Hepatocyte (in vitro differentiated cells): ENCODE data around the gene CD248. TPM values are rescaled to one million over a fixed set of nuclear protein-coding genes. Genes with fewer than 3 reads are reported as not detected.

ENCODE experiments used
- DNase-seq: peaks from one replicate; pipeline ENCODE4 v3.0.0-alpha.2; 2016; ENCODE audit warnings: low spot score
- H2AFZ ChIP-seq: fragments of 200-600 bp; sonication (generic); 2 replicates; pipeline ENCODE4 v1.6.0; 2016; ENCODE audit warnings: antibody characterized with exemption, mild to moderate bottlenecking
- H3K27ac ChIP-seq: fragments of 200-600 bp; sonication (generic); 2 replicates; pipeline ENCODE4 v1.5.1; 2016; ENCODE audit warnings: mild to moderate bottlenecking
- H3K27me3 ChIP-seq: fragments of 200-600 bp; sonication (generic); 2 replicates; pipeline ENCODE4 v1.6.1; 2016
- H3K36me3 ChIP-seq: fragments of 200-600 bp; sonication (generic); replicated peaks from 2 replicates; pipeline ENCODE4 v1.5.1; 2016; ENCODE audit warnings: low read depth; ENCODE audit not compliant: insufficient read depth
- H3K4me1 ChIP-seq: fragments of 200-600 bp; sonication (generic); 2 replicates; pipeline ENCODE4 v1.5.1; 2016; ENCODE audit warnings: mild to moderate bottlenecking, moderate library complexity; ENCODE audit not compliant: insufficient read depth
- H3K4me2 ChIP-seq: fragments of 200-600 bp; sonication (generic); 2 replicates; pipeline ENCODE4 v1.6.0; 2016
- H3K4me3 ChIP-seq: fragments of 200-600 bp; sonication (generic); 2 replicates; pipeline ENCODE4 v1.5.1; 2016; ENCODE audit warnings: mild to moderate bottlenecking
- H3K79me2 ChIP-seq: fragments of 200-600 bp; sonication (generic); 2 replicates; pipeline ENCODE4 v1.6.0; 2017; ENCODE audit warnings: mild to moderate bottlenecking
- H3K9me2 ChIP-seq: fragments of 200-600 bp; sonication (generic); replicated peaks from 2 replicates; pipeline ENCODE4 v1.6.0; 2017; ENCODE audit warnings: mild to moderate bottlenecking; ENCODE audit not compliant: insufficient read depth
- H3K9me3 ChIP-seq: fragments of 200-600 bp; sonication (generic); 2 replicates; pipeline ENCODE4 v1.5.1; 2016; ENCODE audit warnings: low read depth, mild to moderate bottlenecking
- H4K20me1 ChIP-seq: fragments of 200-600 bp; sonication (generic); 2 replicates; pipeline ENCODE4 v1.6.0; 2016; ENCODE audit warnings: mild to moderate bottlenecking; ENCODE audit not compliant: insufficient read depth, poor library complexity, severe bottlenecking
- CTCF ChIP-seq: fragments of 200-600 bp; sonication (generic); IDR thresholded peaks from 2 replicates; pipeline ENCODE4 v1.5.1; 2016; ENCODE audit warnings: antibody characterized with exemption, mild to moderate bottlenecking; ENCODE audit not compliant: poor library complexity
- EZH2 ChIP-seq: fragments of 200-600 bp; sonication (generic); IDR thresholded peaks from 2 replicates; pipeline ENCODE4 v1.6.1; 2016; ENCODE audit warnings: antibody characterized with exemption, mild to moderate bottlenecking, borderline replicate concordance
- EZH2phosphoT487 ChIP-seq: fragments of 200-600 bp; sonication (generic); IDR thresholded peaks from one replicate; pipeline ENCODE4 v1.6.1; 2018; ENCODE audit warnings: antibody characterized with exemption, mild to moderate bottlenecking, low read depth, moderate library complexity; ENCODE audit not compliant: unreplicated experiment, severe bottlenecking
- WGBS: methylation state at CpG from one replicate; pipeline ENCODE4 v1.1.6; 2016; ENCODE audit warnings: low lambda C conversion rate; ENCODE audit errors: missing lambda C conversion rate; 5-methylcytosine and 5-hydroxymethylcytosine counted together
- polyA plus RNA-seq: library from polyadenylated mRNA; unstranded; fragments of >200 nt; fragmentation: Nextera tagmentation; extraction: Ambion mirVana; gene quantifications from 2 replicates; pipeline ENCODE4 v1.2.1, GENCODE V29; 2016
- total RNA-seq: library from RNA; depleted of rRNA; stranded (reverse); fragments of >200 nt; gene quantifications from 2 replicates; pipeline ENCODE4 v1.2.3, GENCODE V29; 2014

Gene CD248
- total and polyA plus RNA-seq, 2 experiments from 2014 or later = 24.6 to 210 TPM

- Histone ChIP-seq H3K4me1 (peaks cover 23% of the 10 kb centered on the region), H3K27me3 (no peaks in the 10 kb centered on the region), H3K4me3 (peak overlapping the region; percentile 19), H3K27ac (peak overlapping the region; percentile 97), H3K9me2 (no peaks in the 10 kb centered on the region), H3K9me3 (no peaks in the 10 kb centered on the region), H3K4me2 (peak overlapping the region; percentile 77), H2AFZ (no peak overlapping the region), H3K36me3 (no peaks in the 10 kb centered on the region), H4K20me1 (no peaks in the 10 kb centered on the region), H3K79me2 (peaks cover 29% of the 10 kb centered on the region)
- TF ChIP-seq EZH2 (no peak), CTCF (no peak), EZH2phosphoT487 (no peak)
- no peak for DNase-seq
- WGBS = 83% methylated on average over 50 of the region's 52 CpGs
These were observed 678 bp downstream of the CD248 start for GRCh38 chr11:66315921-66316811.

DNA sequence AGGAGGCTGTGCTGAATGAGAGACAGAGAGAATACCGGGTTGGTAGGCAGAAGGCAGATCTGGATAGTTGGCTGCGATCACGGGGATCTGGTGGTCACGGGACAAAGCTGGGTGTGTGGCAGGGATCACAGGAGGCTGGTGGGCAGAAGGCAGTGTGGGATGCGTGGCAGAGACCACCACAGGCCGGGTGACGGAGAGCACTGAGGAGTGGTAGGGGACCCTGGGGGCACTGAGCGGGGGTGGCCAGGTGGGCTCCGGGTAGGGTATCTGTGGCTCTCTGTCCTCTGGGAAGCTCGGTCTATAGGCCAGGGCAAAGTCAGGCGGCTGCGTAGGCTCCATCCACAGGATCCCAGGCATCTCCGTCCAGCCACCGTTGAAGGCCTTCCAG lies 1.4 kb downstream of the CD248 start:
- H3K4me1 ChIP-seq = peaks cover 23% of the 10 kb centered on the region
- H4K20me1 ChIP-seq = no peaks in the 10 kb centered on the region
- H2AFZ ChIP-seq = no peak overlapping the region
- H3K9me3 ChIP-seq = no peaks in the 10 kb centered on the region
- H3K9me2 ChIP-seq = no peaks in the 10 kb centered on the region
- DNase-seq = no peak
- peaks cover 29% of the 10 kb centered on the region for H3K79me2 ChIP-seq
- H3K27me3 ChIP-seq = no peaks in the 10 kb centered on the region
- 90% methylated on average over 10 of the region's 14 CpGs for WGBS
- H3K4me2 ChIP-seq = peak overlapping the region; percentile 77
- H3K4me3 ChIP-seq = peak overlapping the region; percentile 23
- TF ChIP-seq EZH2phosphoT487 = no peak
- TF ChIP-seq CTCF = no peak
- TF ChIP-seq EZH2 = no peak
- H3K27ac ChIP-seq = peak overlapping the region; percentile 97
- no peaks in the 10 kb centered on the region for H3K36me3 ChIP-seq

DNA sequence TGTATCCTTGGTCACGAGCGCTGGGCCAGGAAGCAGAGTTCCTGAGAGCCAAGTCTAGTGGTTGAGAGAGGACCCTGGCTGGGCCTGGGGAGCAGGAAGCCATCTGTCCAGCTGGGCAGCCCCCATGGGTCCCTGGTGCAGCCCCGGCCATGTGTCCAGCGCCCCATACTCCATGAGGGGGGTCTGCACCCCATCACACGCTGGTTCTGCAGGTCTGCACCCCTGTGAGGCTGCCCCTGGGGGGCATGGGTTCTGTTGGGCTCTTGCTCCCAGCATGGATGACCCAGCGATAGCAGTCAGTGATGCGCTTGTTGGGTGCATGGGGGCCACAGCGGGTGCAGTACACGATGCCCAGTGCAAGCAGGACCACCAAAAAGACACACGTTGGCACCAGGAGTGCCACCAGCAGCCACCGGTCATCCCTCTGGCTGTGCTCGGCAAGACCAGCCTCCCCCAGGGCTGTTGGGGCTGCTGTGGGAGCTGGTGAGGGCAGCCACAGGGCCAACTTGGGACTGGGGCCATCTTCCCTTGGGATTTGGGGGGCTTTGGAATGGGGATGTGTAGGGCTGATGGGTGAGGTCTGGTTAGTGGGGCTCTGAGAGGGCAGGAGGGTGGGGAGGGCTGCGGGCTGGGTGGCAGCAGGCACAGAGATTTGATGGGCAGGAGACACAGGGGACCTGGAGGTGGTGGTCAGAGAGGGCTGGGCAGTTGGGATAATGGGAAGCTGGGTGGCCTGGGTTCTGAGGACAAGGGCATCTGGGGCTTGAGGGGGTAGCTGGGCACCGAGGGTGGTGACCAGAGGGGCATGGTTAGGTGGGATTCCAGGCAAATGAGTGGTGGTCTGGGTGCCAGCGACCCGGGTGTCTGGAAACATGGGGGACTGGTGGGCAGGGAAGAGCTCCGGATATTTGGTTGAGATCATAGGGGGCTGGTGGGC lies 2.0 kb downstream of the CD248 start:
- peaks cover 29% of the 10 kb centered on the region for H3K79me2 ChIP-seq
- no peak for DNase-seq
- TF ChIP-seq EZH2phosphoT487 = no peak
- TF ChIP-seq EZH2 = no peak
- TF ChIP-seq CTCF = no peak
- H3K9me2 ChIP-seq = no peaks in the 10 kb centered on the region
- 88% methylated on average over 17 of the region's 17 CpGs for WGBS
- no peaks in the 10 kb centered on the region for H3K36me3 ChIP-seq
- peak overlapping the region; percentile 77 for H3K4me2 ChIP-seq
- peak overlapping the region; percentile 27 for H3K4me3 ChIP-seq
- peak overlapping the region; percentile 97 for H3K27ac ChIP-seq
- peaks cover 23% of the 10 kb centered on the region for H3K4me1 ChIP-seq
- H4K20me1 ChIP-seq = no peaks in the 10 kb centered on the region
- H2AFZ ChIP-seq = no peak overlapping the region
- no peaks in the 10 kb centered on the region for H3K9me3 ChIP-seq
- no peaks in the 10 kb centered on the region for H3K27me3 ChIP-seq
